Measurements from ENCODE around the gene RPS21.
A peak's percentile ranks its signal among the peaks of the same experiment; 100 is the strongest.

RPS21 gene

DNA sequence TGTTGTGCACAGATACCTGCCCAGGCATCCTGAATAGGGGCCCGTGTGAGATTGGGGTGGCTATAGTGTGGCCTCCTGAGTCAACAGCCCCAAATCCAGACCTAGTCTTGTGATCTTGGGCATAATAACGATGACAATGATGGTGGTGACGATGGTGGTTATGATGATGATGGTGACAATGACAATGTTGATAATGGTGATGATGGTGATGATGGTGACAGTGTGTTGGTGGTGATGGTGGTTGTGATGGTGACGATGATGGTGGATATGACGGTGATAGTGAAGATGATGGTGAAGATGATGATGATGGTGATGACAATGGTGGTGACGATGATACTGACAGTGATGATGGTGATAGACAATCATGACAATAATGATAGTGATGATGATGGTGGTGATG is 5.1 kb upstream of the RPS21 start:
- TF ChIP-seq, protein P1, sequence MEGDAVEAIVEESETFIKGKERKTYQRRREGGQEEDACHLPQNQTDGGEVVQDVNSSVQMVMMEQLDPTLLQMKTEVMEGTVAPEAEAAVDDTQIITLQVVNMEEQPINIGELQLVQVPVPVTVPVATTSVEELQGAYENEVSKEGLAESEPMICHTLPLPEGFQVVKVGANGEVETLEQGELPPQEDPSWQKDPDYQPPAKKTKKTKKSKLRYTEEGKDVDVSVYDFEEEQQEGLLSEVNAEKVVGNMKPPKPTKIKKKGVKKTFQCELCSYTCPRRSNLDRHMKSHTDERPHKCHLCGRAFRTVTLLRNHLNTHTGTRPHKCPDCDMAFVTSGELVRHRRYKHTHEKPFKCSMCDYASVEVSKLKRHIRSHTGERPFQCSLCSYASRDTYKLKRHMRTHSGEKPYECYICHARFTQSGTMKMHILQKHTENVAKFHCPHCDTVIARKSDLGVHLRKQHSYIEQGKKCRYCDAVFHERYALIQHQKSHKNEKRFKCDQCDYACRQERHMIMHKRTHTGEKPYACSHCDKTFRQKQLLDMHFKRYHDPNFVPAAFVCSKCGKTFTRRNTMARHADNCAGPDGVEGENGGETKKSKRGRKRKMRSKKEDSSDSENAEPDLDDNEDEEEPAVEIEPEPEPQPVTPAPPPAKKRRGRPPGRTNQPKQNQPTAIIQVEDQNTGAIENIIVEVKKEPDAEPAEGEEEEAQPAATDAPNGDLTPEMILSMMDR (conservative IDR thresholded peaks at IDR 0.05; ENCODE audit: low read depth), result no peak
- H3K27ac ChIP-seq, result peak overlapping the region; percentile 100
- ChIA-PET CTCF (interaction anchor here (0.9 to 3.7 kb wide), 14 partner anchors 8 to 88 kb away, joined by 3 to 173 read pairs (median 7); partner anchors contain the start of genes ADRM1 and LAMA5), POLR2A (ENCODE audit: low non-redundant PET) (interaction anchor here (1.0 to 2.8 kb wide), 3 partner anchors 13 to 29 kb away, joined by 4 to 22 read pairs (median 5); partner anchors contain the start of gene LAMA5)
- DNase-seq (ENCODE audit: low spot score), result no peak

DNA sequence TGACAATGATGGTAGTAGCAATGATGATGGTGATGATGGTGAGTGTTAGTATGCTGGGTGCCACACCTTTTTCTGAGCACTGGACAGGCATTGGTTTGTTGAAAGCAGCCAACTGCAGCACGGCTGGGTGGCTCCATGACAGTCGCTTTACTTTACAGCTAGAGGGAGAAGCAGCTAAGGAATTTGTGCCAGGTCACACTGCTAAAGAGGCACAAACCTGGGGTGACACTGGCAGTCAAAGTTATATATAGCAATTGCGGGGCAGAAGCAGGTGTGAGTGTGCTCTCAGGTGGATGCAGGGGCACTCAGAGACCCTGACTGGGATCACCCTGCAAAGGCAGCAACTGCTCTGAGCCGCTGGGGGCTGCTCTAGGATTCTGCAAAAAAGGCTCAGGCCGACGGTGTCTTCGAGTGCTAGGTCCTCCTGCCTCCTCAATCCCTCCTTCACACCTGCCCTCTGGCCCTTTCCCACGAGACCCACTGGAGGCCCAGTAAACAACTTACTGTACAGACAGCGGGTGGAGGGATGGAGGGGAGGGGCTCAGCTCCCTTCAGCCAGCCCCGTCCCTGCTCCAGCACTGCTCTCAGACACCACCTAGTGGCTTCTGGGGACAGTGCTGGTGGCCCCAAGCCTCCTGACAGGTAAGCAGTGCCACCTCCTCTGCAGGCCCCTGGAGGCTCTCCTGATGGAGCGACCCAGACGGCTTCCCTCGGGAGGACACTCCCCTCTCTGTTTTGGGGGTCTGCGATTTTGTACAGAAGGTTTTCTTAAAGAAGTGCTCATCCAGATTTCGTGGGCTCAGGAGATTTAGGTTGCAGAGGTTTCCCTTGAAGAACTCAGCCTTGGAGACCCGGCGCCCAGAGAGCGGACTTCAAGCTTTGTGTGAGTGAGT is 4.4 kb upstream of the RPS21 start:
- peak; percentile 93 for DNase-seq (ENCODE audit: low spot score)
- TF ChIP-seq, protein P1 (conservative IDR thresholded peaks at IDR 0.05; ENCODE audit: low read depth), result peak; percentile 100
- POLR2A ChIA-PET (ENCODE audit: low non-redundant PET), result interaction anchor here (0.5 to 2.8 kb wide), 5 partner anchors 13 to 500 kb away, joined by 4 to 22 read pairs (median 5); partner anchors contain the start of gene LAMA5
- H3K27ac ChIP-seq, result peak overlapping the region; percentile 81
- CTCF ChIA-PET, result interaction anchor here (0.5 to 3.7 kb wide), 27 partner anchors 8 to 1323 kb away, joined by 3 to 173 read pairs (median 4); partner anchors contain the start of genes ADRM1 and LAMA5

DNA sequence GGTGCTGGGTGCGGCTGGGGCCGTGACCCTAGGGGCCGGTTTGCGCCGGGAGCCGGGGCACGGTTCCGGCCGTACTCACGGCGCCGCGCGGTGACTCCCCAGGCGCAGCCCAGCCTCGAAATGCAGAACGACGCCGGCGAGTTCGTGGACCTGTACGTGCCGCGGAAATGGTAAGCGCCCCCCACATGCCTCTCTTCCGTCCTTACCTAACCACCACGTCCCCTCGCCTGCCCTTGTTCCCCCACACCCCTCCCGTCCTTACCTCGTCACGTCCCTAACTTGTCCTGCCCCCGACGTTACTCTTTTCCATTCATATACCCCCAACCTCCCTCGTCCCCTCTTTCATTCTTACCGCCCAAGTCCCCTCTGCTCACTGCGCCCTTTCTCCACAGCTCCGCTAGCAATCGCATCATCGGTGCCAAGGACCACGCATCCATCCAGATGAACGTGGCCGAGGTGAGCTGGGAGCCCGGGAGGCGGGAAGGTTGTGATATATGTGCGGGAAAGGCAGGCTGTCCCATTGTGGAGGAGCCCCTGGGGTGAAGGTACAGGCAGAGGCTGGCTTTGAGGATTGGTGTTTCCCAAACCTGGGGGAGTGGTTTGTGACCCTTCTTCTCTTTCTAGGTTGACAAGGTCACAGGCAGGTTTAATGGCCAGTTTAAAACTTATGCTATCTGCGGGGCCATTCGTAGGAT is 463 bp downstream of the RPS21 start:
- TF ChIP-seq, protein P1 (conservative IDR thresholded peaks at IDR 0.05; ENCODE audit: low read depth), result no peak
- ChIA-PET CTCF (interaction anchor here (0.6 to 2.6 kb wide), 3 partner anchors 18 to 1174 kb away, joined by 3 to 10 read pairs (median 6); no protein-coding TSS in a partner anchor), POLR2A (ENCODE audit: low non-redundant PET) (interaction anchor here (0.6 to 1.6 kb wide), 10 partner anchors 10 to 1186 kb away, joined by 3 to 9 read pairs (median 4); no protein-coding TSS in a partner anchor)
- peak overlapping the region; percentile 88 for H3K27ac ChIP-seq
- DNase-seq (ENCODE audit: low spot score), result no peak

DNA sequence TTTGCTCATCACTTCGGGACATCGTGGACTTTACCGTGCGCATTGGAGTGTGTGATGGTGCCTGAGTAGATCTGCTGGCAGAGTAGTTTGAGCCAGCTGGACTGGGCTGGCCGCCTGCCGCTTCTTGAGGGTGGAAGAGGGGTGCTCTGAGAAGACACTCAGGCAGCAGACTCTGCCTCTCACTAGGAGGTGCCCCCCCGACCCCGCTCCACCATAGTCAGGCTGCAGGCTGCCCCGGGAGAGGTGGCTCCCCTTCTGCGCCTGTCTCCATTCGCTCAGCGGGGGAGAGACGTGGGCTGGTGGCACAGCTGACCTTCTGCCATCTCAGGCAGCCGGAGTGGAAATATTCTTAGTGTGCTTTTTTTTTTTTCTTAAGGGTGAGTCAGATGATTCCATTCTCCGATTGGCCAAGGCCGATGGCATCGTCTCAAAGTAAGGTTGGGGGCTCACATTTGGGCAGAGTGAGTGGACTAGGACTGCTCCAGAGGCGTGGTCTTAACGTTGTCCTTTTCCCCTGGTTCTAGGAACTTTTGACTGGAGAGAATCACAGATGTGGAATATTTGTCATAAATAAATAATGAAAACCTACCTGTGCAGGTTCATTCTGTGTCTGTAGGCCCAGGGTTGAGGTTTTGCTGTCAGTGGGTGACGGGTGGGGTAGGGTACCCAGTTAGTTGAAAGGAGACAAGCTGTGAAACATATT is 1.2 kb downstream of the RPS21 start:
- peak overlapping the region; percentile 88 for H3K27ac ChIP-seq
- ChIA-PET CTCF (interaction anchor here (0.5 to 1.3 kb wide), 4 partner anchors 21 to 1174 kb away, joined by 3 to 4 read pairs (median 3); partner anchors contain the start of gene LAMA5), POLR2A (ENCODE audit: low non-redundant PET) (interaction anchor here (0.7 to 1.6 kb wide), 5 partner anchors 11 to 1185 kb away, joined by 3 to 9 read pairs (median 4); no protein-coding TSS in a partner anchor)
- TF ChIP-seq, protein P1 (conservative IDR thresholded peaks at IDR 0.05; ENCODE audit: low read depth), result no peak
- no peak for DNase-seq (ENCODE audit: low spot score)

DNA sequence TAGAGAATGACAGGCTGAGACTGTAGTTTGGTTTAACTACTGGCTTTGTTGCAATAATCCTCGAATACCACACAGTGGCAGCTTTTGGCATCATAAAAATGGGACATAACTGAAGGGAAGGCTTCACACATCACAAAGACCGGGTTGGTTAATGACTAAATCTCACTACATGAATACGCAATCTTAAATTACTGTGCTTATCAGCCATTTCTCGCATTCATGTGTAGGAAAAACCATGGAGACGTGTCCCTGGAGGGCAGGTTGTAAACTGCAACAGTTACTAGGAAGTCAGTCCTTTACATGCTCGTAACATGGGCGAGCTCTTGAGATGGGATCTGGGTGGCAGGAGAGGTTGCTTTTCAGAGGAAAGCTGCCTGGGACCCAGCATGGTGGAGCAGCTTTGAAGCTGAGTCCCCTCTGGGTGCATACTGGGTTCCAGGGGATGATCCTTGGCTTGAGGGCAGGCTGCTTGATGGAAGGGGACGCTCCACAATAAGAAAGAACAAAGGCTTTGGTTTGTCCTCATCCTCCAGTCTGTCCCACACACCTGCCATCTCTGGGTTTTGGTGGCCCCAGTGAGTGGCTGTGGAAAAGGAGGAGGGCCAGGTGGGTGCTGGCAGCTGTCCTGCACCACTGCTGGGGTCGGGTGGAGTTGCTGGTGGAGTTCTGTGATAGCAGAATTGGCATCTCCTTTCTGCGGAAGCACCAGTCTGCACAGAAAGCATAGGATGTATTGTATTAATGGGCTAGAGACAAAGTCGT is 2.1 kb downstream of the RPS21 start:
- POLR2A ChIA-PET (ENCODE audit: low non-redundant PET), result interaction anchor here (0.9 to 1.6 kb wide), 2 partner anchors 21 to 39 kb away, joined by 3 to 4 read pairs; no protein-coding TSS in a partner anchor
- DNase-seq (ENCODE audit: low spot score), result no peak
- TF ChIP-seq, protein P1 (conservative IDR thresholded peaks at IDR 0.05; ENCODE audit: low read depth), result no peak
- H3K27ac ChIP-seq, result peak overlapping the region; percentile 88
- CTCF ChIA-PET, result interaction anchor here (0.6 to 1.3 kb wide), 4 partner anchors 22 to 228 kb away, joined by 3 to 4 read pairs (median 3); partner anchors contain the start of gene LAMA5
